Ovary (tissue), 3 donors: ENCODE results near the gene BRD2.

ENCODE experiments used
- CTCF ChIP-seq, 3 donors: fragments of 450-650 bp in 2 of 3; fragments of 200-600 bp in 1 of 3; IDR thresholded peaks; one replicate each; pipeline versions ENCODE4 v1.5.1 to v1.8.0; 2016 to 2022; ENCODE audit warnings: antibody characterized with exemption in 3 of 3, mild to moderate bottlenecking in 1 of 3
- EP300 ChIP-seq: sonication (generic); formaldehyde crosslinking; IDR thresholded peaks from one replicate; pipeline ENCODE4 v1.6.1; 2017; ENCODE audit warnings: antibody characterized with exemption
- donor health status: DM: no; HTN: no; CAD: no.

- TF ChIP-seq EP300, result no peak
- no peak for TF ChIP-seq CTCF (IDR thresholded peaks at IDR 0.05)
Observed at GRCh38 chr6:32983493-32983848, 15.1 kb downstream of the BRD2 start.
